Measurements from ENCODE around the gene CHST9.

- TF ChIP-seq JUN (IDR thresholded peaks at IDR 0.05; ENCODE audit: borderline replicate concordance, low read depth, low read length): no peak
- TF ChIP-seq JUN (CRISPR knock-in tag; IDR thresholded peaks at IDR 0.05; ENCODE audit: borderline replicate concordance): no peak
- no peak for TF ChIP-seq SMAD3 (CRISPR knock-in tag; conservative IDR thresholded peaks at IDR 0.05)
- no peak for TF ChIP-seq IRF2 (CRISPR knock-in tag; IDR thresholded peaks at IDR 0.05)
- no peak for TF ChIP-seq NR2C2 (CRISPR knock-in tag; IDR thresholded peaks at IDR 0.05)
- TF ChIP-seq NR2C2 (tag; IDR thresholded peaks at IDR 0.05): no peak
- no peak for TF ChIP-seq UBTF (IDR thresholded peaks at IDR 0.05; ENCODE audit: borderline replicate concordance in 1 of 2, low read depth in 2 of 2, low read length in 2 of 2)
- TF ChIP-seq PREB (CRISPR knock-in tag; IDR thresholded peaks at IDR 0.05): no peak
- TF ChIP-seq BRF2 (IDR thresholded peaks at IDR 0.05; ENCODE audit: borderline replicate concordance, insufficient read depth, insufficient read length): no peak
- no peak for TF ChIP-seq ZNF217 (CRISPR knock-in tag; IDR thresholded peaks at IDR 0.05)
- TF ChIP-seq ZNF24 (IDR thresholded peaks at IDR 0.05): no peak
- TF ChIP-seq CTCF (IDR thresholded peaks at IDR 0.05 in 2 of 3, conservative IDR thresholded peaks at IDR 0.05 in 1 of 3; ENCODE audit: insufficient read depth in 2 of 3, low read depth in 1 of 3, low read length in 3 of 3): no peak
- no peak for TF ChIP-seq ZNF512 (tag; IDR thresholded peaks at IDR 0.05)
- no peak for TF ChIP-seq EZH2 (IDR thresholded peaks at IDR 0.05; ENCODE audit: borderline replicate concordance, low read depth, low read length)
Observed at GRCh38 chr18:27214831-27215230, 29.7 kb upstream of the CHST9 start.
